Neutrophil (primary cell): Measurements from ENCODE around the gene TENM4.
"Not testable (repeated sequence)": the region's sequence is repeated elsewhere in the genome, so short reads cannot be mapped to it uniquely, and the experiment has no call there.

Source experiments
- H3K27ac ChIP-seq: fragments of 200-600 bp; sonication (generic); 2 replicates; pipeline ENCODE4 v1.5.1; 2016; ENCODE audit warnings: mild to moderate bottlenecking, moderate library complexity
- H3K27me3 ChIP-seq: fragments of 200-600 bp; sonication (generic); 2 replicates; pipeline ENCODE4 v1.6.0; 2016; ENCODE audit warnings: mild to moderate bottlenecking
- H3K36me3 ChIP-seq: fragments of 200-600 bp; sonication (generic); 2 replicates; pipeline ENCODE4 v1.5.1; 2017
- H3K4me1 ChIP-seq, 2 experiments: fragments of 200-600 bp in 1 of 2; sonication (generic) in 1 of 2; 1 replicate in 1 of 2; 2 replicates in 1 of 2; pipeline versions ENCODE4 v1.5.1 to v1.6.1; 2013 to 2016; ENCODE audit warnings: low read depth in 1 of 2, low read length in 1 of 2, mild to moderate bottlenecking in 1 of 2, moderate library complexity in 1 of 2; ENCODE audit not compliant: control insufficient read depth in 1 of 2, insufficient read depth in 1 of 2
- H3K4me3 ChIP-seq, 2 experiments: fragments of 200-600 bp in 1 of 2; sonication (generic) in 1 of 2; 1 replicate in 1 of 2; 2 replicates in 1 of 2; pipeline ENCODE4 v1.5.1; 2013 to 2016; ENCODE audit warnings: low read depth in 1 of 2, low read length in 1 of 2, mild to moderate bottlenecking in 1 of 2, moderate library complexity in 1 of 2
- H3K9me3 ChIP-seq: fragments of 200-600 bp; sonication (generic); 2 replicates; pipeline ENCODE4 v1.5.1; 2016
- TF ChIP-seq, protein P1 (sequence below): fragments of 200-600 bp; sonication (generic); IDR thresholded peaks from 2 replicates; pipeline ENCODE4 v1.5.1; 2016; ENCODE audit warnings: antibody characterized with exemption

The TENM4 gene

DNA sequence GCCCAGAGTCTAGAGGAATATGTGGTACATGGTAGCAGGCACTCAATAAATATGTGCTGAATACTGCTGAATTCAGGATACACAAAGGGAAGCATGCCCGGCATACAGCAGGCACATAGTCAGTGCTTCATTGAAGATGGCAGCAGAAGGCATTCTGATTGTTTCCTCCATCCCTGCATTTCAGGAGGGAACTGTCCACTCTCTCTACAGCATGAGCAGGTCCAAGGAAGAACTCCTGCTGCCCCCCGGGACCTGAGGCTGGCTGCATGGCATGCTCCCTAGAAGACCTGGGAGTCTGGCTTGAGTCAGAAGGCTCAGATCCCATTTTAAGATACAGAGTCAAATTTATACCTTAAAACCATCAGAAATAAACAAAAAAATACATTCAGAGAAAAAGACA lies 546.8 kb downstream of the TENM4 start:
- H3K36me3 ChIP-seq, result no peaks in the 10 kb centered on the region
- no peaks in the 10 kb centered on the region for H3K27me3 ChIP-seq
- no peak overlapping the region for H3K27ac ChIP-seq
- H3K9me3 ChIP-seq, result no peaks in the 10 kb centered on the region
- H3K4me3 ChIP-seq, result no peak overlapping the region
- TF ChIP-seq, protein P1, sequence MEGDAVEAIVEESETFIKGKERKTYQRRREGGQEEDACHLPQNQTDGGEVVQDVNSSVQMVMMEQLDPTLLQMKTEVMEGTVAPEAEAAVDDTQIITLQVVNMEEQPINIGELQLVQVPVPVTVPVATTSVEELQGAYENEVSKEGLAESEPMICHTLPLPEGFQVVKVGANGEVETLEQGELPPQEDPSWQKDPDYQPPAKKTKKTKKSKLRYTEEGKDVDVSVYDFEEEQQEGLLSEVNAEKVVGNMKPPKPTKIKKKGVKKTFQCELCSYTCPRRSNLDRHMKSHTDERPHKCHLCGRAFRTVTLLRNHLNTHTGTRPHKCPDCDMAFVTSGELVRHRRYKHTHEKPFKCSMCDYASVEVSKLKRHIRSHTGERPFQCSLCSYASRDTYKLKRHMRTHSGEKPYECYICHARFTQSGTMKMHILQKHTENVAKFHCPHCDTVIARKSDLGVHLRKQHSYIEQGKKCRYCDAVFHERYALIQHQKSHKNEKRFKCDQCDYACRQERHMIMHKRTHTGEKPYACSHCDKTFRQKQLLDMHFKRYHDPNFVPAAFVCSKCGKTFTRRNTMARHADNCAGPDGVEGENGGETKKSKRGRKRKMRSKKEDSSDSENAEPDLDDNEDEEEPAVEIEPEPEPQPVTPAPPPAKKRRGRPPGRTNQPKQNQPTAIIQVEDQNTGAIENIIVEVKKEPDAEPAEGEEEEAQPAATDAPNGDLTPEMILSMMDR, result no peak
- H3K4me1 ChIP-seq, result no peaks in the 10 kb centered on the region

DNA sequence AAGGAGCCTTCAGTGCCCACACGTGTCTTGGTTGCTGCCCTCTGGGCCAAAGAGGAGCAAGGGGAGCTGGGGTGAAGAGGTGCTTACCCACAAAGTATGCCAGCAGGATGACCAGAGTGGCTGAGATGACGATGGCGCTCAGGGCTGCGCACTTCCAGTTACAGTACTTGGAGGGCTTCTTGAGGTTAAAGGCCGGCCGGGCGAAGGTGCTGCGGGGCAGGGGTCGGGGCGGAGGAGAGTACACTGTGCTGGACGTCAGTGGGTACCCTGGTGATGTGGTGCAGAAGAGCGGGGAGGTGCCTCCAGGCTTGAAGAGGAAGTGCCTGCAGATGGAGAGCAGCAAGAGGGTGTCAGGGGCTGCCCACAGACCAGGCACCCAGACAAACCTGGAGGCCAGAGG lies 551.1 kb downstream of the TENM4 start:
- peaks cover 5% of the 10 kb centered on the region for H3K27me3 ChIP-seq
- H3K36me3 ChIP-seq, result no peaks in the 10 kb centered on the region
- H3K27ac ChIP-seq, result no peak overlapping the region
- H3K4me3 ChIP-seq, result no peak overlapping the region
- H3K9me3 ChIP-seq, result no peaks in the 10 kb centered on the region
- no peaks in the 10 kb centered on the region for H3K4me1 ChIP-seq
- TF ChIP-seq, protein P1, result no peak

DNA sequence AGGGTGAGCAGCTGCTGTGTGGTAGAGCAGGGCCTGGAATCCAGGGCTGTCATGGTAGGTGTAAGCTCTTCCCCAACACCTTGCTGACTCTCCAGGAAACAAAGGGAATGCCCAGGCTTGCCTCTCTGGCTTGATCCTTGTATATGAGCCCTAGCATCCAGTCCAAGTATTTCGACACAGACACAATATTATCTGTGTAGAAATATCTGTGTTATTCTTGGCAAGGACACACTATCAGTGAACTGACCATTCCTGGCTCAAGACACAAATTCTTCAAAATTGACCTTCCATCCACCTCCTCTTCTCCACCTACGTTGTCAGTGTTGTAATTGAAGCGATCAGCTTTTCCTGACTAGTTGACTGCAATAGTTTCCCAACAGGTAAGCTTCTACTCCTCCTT lies 554.2 kb downstream of the TENM4 start:
- no peak overlapping the region for H3K27ac ChIP-seq
- H3K4me3 ChIP-seq, result no peak overlapping the region
- no peaks in the 10 kb centered on the region for H3K36me3 ChIP-seq
- H3K27me3 ChIP-seq, result peaks cover 5% of the 10 kb centered on the region
- no peaks in the 10 kb centered on the region for H3K4me1 ChIP-seq
- TF ChIP-seq, protein P1, result no peak
- H3K9me3 ChIP-seq, result no peaks in the 10 kb centered on the region

DNA sequence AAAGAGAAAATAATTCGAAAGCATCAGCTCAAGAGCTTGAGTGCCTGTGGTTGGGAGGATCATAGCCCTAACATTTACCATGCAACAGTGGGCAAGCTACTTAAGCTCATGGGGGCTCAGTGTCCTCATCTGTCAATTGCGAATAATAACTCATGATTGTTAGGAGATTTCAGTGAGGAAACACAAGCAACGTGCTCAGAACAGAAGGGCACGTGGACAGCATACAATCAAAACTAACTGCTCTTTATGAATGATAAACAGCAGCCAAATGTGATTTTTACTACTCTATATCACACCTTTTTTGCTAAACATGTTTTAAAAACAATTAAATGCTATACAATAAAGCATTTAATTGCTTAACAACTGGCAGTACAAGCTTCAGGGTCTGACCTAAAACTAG lies 556.1 kb downstream of the TENM4 start:
- no peak overlapping the region for H3K4me3 ChIP-seq
- H3K27me3 ChIP-seq, result peaks cover 5% of the 10 kb centered on the region
- H3K9me3 ChIP-seq, result no peaks in the 10 kb centered on the region
- H3K4me1 ChIP-seq, result no peaks in the 10 kb centered on the region
- TF ChIP-seq, protein P1, result no peak
- no peaks in the 10 kb centered on the region for H3K36me3 ChIP-seq
- H3K27ac ChIP-seq, result no peak overlapping the region

DNA sequence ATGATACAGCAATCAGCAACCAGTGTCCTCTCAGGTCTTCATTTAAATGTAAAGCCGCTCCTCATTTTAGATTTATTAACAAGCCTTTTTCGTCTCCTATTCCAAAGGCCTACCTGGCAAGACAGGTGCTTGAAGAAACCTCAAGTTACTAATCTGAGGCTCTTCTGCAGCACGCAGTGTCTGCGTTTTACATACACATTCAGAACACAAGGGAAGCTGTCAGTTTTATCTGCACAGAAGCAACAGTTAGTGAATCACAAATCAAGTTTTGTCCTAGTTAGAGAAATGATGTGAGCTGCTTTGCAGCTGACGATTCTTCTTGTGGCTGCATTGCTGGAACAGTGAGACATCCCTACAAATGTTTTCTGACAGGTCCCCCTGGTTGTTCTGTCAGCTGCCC lies 557.3 kb downstream of the TENM4 start:
- no peak overlapping the region for H3K4me3 ChIP-seq
- peaks cover 5% of the 10 kb centered on the region for H3K27me3 ChIP-seq
- H3K9me3 ChIP-seq, result no peaks in the 10 kb centered on the region
- H3K36me3 ChIP-seq, result no peaks in the 10 kb centered on the region
- no peaks in the 10 kb centered on the region for H3K4me1 ChIP-seq
- no peak overlapping the region for H3K27ac ChIP-seq
- TF ChIP-seq, protein P1, result no peak

DNA sequence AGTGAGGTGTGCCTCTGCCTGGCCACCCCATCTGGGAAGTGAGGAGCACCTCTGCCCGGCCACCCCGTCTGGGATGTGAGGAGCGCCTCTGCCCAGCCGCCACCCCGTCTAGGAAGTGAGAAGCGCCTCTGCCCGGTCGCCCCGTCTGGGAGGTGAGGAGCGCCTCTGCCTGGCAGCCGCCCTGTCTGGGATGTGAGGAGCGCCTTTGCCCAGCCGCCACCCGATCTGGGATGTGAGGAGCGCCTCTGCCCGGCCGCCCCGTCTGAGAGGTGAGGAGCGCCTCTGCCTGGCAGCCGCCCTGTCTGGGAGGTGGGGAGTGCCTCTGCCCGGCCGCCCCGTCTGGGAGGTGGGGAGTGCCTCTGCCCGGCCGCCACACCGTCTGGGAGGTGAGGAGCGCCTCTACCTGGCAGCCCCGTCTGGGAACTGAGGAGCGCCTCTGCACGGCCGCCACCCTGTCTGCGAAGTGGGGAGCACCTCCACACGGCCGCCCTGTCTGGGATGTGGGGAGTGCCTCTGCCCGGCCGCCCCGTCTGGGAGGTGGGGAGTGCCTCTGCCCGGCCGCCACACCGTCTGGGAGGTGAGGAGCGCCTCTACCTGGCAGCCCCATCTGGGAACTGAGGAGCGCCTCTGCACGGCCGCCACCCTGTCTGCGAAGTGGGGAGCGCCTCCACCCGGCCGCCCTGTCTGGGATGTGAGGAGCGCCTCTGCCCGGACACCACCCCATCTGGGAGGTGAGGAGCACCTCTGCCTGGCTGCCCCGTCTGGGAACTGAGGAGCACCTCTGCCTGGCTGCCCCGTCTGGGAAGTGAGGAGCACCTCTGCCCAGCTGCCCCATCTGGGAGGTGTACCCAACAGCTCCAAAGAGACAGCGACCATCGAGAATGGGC lies 561.5 kb downstream of the TENM4 start:
- not testable (repeated sequence) for H3K27ac ChIP-seq, H3K9me3 ChIP-seq, H3K4me1 ChIP-seq, H3K36me3 ChIP-seq, H3K4me3 ChIP-seq, H3K27me3 ChIP-seq
